SKM-1 treated with dmso at 0.1 percent for 144 hours (cell line): ENCODE data around the gene VHLL.
A peak's percentile ranks its signal among the peaks of the same experiment; 100 is the strongest.
"Not testable (repeated sequence)": the region's sequence is repeated elsewhere in the genome, so short reads cannot be mapped to it uniquely, and the experiment has no call there.

ENCODE experiments used
- DNase-seq: peaks from one replicate; lab custom pipeline; 2025; ENCODE audit not compliant: unreplicated experiment; lab: John Stamatoyannopoulos, UW

VHLL gene

GRCh38 chr1:156298852-156299357 lies at the start of gene VHLL:
Gene VHLL (minus strand): TSS chr1:156299307. CDS start chr1:156299189, 118 bp downstream.
- no peak for DNase-seq

- DNase-seq, result no peak
Measured at GRCh38 chr1:156347331-156347730, 48.2 kb upstream of the VHLL start.

- DNase-seq, result no peak
Measured at GRCh38 chr1:156346636-156347035, 47.5 kb upstream of the VHLL start.

GRCh38 chr1:156346035-156346434 lies 46.9 kb upstream of the VHLL start:
- not testable (repeated sequence) for DNase-seq

GRCh38 chr1:156344409-156344808 lies 45.3 kb upstream of the VHLL start:
- no peak for DNase-seq

GRCh38 chr1:156342166-156342955 lies 43.3 kb upstream of the VHLL start:
- no peak for DNase-seq

GRCh38 chr1:156338180-156338976 lies 39.3 kb upstream of the VHLL start, which contains the start of the genes CCT3 and TSACC:
Gene CCT3 (minus strand): TSS chr1:156338292. CDS start chr1:156338184, 108 bp downstream.
Gene TSACC (plus strand): TSS chr1:156338526. CDS start chr1:156339758, 1,232 bp downstream.
- DNase-seq, result peak; percentile 100

GRCh38 chr1:156337888-156338179 lies 38.7 kb upstream of the VHLL start:
- no peak for DNase-seq

GRCh38 chr1:156337052-156337887 lies 38.2 kb upstream of the VHLL start:
- no peak for DNase-seq

- DNase-seq, result peak; percentile 32
Measured at GRCh38 chr1:156336242-156336641, 37.1 kb upstream of the VHLL start.

- DNase-seq, result not testable (repeated sequence)
Measured at GRCh38 chr1:156323179-156323578, 24.1 kb upstream of the VHLL start.

GRCh38 chr1:156320560-156320959 lies 21.5 kb upstream of the VHLL start:
- DNase-seq, result no peak

GRCh38 chr1:156319664-156320063 lies 20.6 kb upstream of the VHLL start:
- DNase-seq, result peak; percentile 24

- no peak for DNase-seq
Measured at GRCh38 chr1:156316909-156317308, 17.8 kb upstream of the VHLL start.

GRCh38 chr1:156310962-156311361 lies 11.9 kb upstream of the VHLL start:
- DNase-seq, result no peak

GRCh38 chr1:156308078-156308477 lies 9.0 kb upstream of the VHLL start:
- DNase-seq, result no peak

- DNase-seq, result no peak
Measured at GRCh38 chr1:156305215-156305614, 6.1 kb upstream of the VHLL start.

- DNase-seq, result no peak
Measured at GRCh38 chr1:156303241-156303640, 4.1 kb upstream of the VHLL start.

- DNase-seq, result no peak
Measured at GRCh38 chr1:156295391-156295947, 3.6 kb downstream of the VHLL start, which contains the start of gene GLMP. Gene GLMP (minus strand): TSS chr1:156295679. CDS start chr1:156295645, 34 bp downstream.

GRCh38 chr1:156293895-156294294 lies 5.2 kb downstream of the VHLL start:
- no peak for DNase-seq

- no peak for DNase-seq
Measured at GRCh38 chr1:156293098-156293434, 6.0 kb downstream of the VHLL start.
